IgD-negative memory B cell (primary cell): ENCODE measurements around the gene BRF1. TPM values are rescaled to one million over a fixed set of nuclear protein-coding genes. Genes with fewer than 3 reads are reported as not detected.
A peak's percentile ranks its signal among the peaks of the same experiment; 100 is the strongest.

Experiments
- H3K27ac Mint-ChIP-seq, 3 donors: one replicate each; pipeline ENCODE4 v1.8.0; 2020 to 2022; ENCODE audit warnings: mild to moderate bottlenecking in 3 of 3, mixed read lengths in 3 of 3, moderate library complexity in 1 of 3
- H3K27me3 Mint-ChIP-seq: one replicate; pipeline ENCODE4 v1.8.0; 2021; ENCODE audit warnings: mixed read lengths
- H3K36me3 Mint-ChIP-seq: one replicate; pipeline ENCODE4 v1.8.0; 2020; ENCODE audit warnings: mild to moderate bottlenecking, mixed read lengths
- H3K4me1 Mint-ChIP-seq, 3 donors: one replicate each; pipeline ENCODE4 v1.8.0; 2020 to 2022; ENCODE audit warnings: mixed read lengths in 3 of 3, mild to moderate bottlenecking in 1 of 3
- H3K4me3 Mint-ChIP-seq, 4 donors: one replicate each; pipeline ENCODE4 v1.8.0; 2020 to 2022; ENCODE audit warnings: mild to moderate bottlenecking in 4 of 4, mixed read lengths in 4 of 4, moderate library complexity in 3 of 4
- H3K9me3 Mint-ChIP-seq, 3 donors: one replicate each; pipeline ENCODE4 v1.8.0; 2020 to 2021; ENCODE audit warnings: mixed read lengths in 3 of 3, mild to moderate bottlenecking in 1 of 3
- polyA plus RNA-seq: library from polyadenylated mRNA; unstranded; fragments of 300-500 nt; fragmentation: Illumina TruSeq; gene quantifications from one replicate; pipeline ENCODE4 v1.2.3, GENCODE V29; 2021

The BRF1 gene
- polyA plus RNA-seq, 1 donor from 2014 or later, result 8.4 TPM

- H3K4me1 Mint-ChIP-seq, result peaks cover 0 to 6% (median 3%) of the 10 kb centered on the region in 3 donors
- H3K4me3 Mint-ChIP-seq, result peak within 1 kb of the TSS; percentile 81 to 90 (median 86)
- H3K9me3 Mint-ChIP-seq, result no peaks in the 10 kb centered on the region
- H3K27ac Mint-ChIP-seq, result peak within 1 kb of the TSS in 2 of 3 donors; percentile 71 to 83
- no peaks in the 10 kb centered on the region for H3K36me3 Mint-ChIP-seq
- H3K27me3 Mint-ChIP-seq, result peaks cover 7% of the 10 kb centered on the region
Measured at GRCh38 chr14:105180592-105181548, 119.9 kb downstream of the BRF1 start, which contains the start of gene NUDT14. Gene NUDT14 (minus strand): TSS chr14:105181312. CDS start chr14:105181209, 103 bp downstream.

DNA sequence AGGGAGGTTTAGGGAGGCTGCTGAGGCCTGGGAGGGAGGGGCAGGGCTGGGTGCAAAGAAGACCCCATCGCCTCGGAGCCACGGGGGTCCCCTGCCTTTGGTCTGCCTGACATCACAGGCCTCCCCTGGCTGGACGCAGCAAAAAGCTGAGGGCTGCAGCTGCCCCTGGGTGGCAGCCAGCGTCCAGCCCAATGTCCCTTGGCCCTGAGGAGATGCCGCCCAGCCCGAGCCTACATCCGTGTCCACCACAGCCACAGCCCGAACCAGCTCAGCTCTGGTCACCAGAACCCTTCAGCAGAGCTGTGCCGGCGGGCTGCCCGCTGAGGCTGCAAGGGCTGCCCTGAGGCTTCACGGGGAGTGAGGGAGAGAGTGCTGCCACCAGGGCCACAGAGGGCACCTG lies 121.6 kb downstream of the BRF1 start:
- Mint-ChIP-seq H3K4me3 (peak overlapping the region in 3 of 4 donors; percentile 34 to 83 (median 51)), H3K9me3 (no peaks in the 10 kb centered on the region), H3K27ac (no peak overlapping the region)

DNA sequence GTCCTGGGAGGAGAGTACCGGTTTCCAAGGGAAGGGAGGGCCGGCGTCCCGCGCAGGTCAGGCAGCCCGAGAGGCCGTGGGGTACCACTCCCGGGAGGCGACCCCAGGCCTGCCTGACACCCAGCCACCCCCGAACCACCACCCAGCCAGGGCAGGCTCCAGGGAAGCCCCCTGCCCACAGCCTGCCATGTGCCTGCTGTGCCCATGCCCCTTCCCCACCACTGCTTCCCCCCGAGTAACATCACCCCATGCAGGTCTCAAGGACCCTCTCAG lies 122.0 kb downstream of the BRF1 start:
- Mint-ChIP-seq H3K27me3 (peaks cover 5% of the 10 kb centered on the region), H3K4me3 (peak overlapping the region in 1 of 4 donors; percentile 55), H3K36me3 (no peaks in the 10 kb centered on the region), H3K4me1 (peaks cover 0 to 11% (median 10%) of the 10 kb centered on the region in 3 donors), H3K27ac (peak overlapping the region in 1 of 3 donors; percentile 56), H3K9me3 (no peaks in the 10 kb centered on the region)

More for the DNA sequence above, 121.6 kb downstream of the BRF1 start:
- Mint-ChIP-seq H3K4me1 (peaks cover 0 to 11% (median 9%) of the 10 kb centered on the region in 3 donors), H3K27me3 (peaks cover 5% of the 10 kb centered on the region), H3K36me3 (no peaks in the 10 kb centered on the region)

- no peaks in the 10 kb centered on the region for H3K9me3 Mint-ChIP-seq
- peak overlapping the region in 3 of 4 donors; percentile 45 to 72 (median 55) for H3K4me3 Mint-ChIP-seq
- H3K27ac Mint-ChIP-seq, result peak overlapping the region in 2 of 3 donors; percentile 31 to 56
- H3K4me1 Mint-ChIP-seq, result peaks cover 0 to 11% (median 10%) of the 10 kb centered on the region in 3 donors
- H3K27me3 Mint-ChIP-seq, result peaks cover 5% of the 10 kb centered on the region
- H3K36me3 Mint-ChIP-seq, result no peaks in the 10 kb centered on the region
Measured at GRCh38 chr14:105178069-105178867, 122.5 kb downstream of the BRF1 start.

- H3K36me3 Mint-ChIP-seq, result no peaks in the 10 kb centered on the region
Measured at GRCh38 chr14:105177082-105177481, 123.7 kb downstream of the BRF1 start.

GRCh38 chr14:105176513-105176912 lies 124.3 kb downstream of the BRF1 start:
- Mint-ChIP-seq H3K36me3 (no peaks in the 10 kb centered on the region), H3K4me3 (no peak overlapping the region), H3K9me3 (no peaks in the 10 kb centered on the region), H3K27ac (no peak overlapping the region), H3K4me1 (peaks cover 0 to 14% (median 13%) of the 10 kb centered on the region in 3 donors), H3K27me3 (peaks cover 3% of the 10 kb centered on the region)

More at GRCh38 chr14:105177082-105177481, 123.7 kb downstream of the BRF1 start:
- Mint-ChIP-seq H3K4me1 (peaks cover 0 to 11% (median 10%) of the 10 kb centered on the region in 3 donors), H3K27me3 (peaks cover under 1% of the 10 kb centered on the region), H3K27ac (no peak overlapping the region), H3K4me3 (no peak overlapping the region), H3K9me3 (no peaks in the 10 kb centered on the region)

- Mint-ChIP-seq H3K27me3 (peaks cover 12% of the 10 kb centered on the region), H3K27ac (peak overlapping the region in 1 of 3 donors; percentile 5), H3K36me3 (no peaks in the 10 kb centered on the region), H3K9me3 (no peaks in the 10 kb centered on the region), H3K4me3 (peak overlapping the region in 3 of 4 donors; percentile 37 to 61 (median 54)), H3K4me1 (peaks cover 0 to 11% (median 9%) of the 10 kb centered on the region in 3 donors)
Measured at GRCh38 chr14:105173901-105174894, 126.6 kb downstream of the BRF1 start.

DNA sequence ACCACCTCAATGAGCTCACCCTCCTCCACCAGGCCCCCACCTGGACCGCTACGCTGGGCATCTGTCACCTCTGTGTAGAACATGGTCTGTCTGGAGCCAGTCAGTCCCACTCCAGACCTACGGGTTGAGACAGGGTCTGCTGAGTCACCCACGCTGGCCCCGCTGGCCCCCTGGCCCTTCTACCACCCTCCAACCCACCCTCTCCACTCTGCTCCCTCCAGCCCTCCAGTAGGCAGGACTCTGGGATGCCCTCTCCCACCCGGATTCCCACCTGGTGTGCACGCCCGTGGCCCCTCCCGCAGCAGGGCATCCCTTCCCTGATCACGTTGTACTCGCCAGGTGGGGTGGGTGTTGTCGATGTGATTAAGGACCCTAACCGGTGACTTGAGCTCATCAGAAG lies 127.7 kb downstream of the BRF1 start:
- Mint-ChIP-seq H3K4me3 (peak overlapping the region in 1 of 4 donors; percentile 63), H3K4me1 (peaks cover 0 to 11% (median 9%) of the 10 kb centered on the region in 3 donors), H3K27ac (peak overlapping the region in 1 of 3 donors; percentile 90), H3K27me3 (peaks cover 13% of the 10 kb centered on the region), H3K9me3 (no peaks in the 10 kb centered on the region), H3K36me3 (no peaks in the 10 kb centered on the region)

- H3K27me3 Mint-ChIP-seq, result peaks cover 13% of the 10 kb centered on the region
- no peaks in the 10 kb centered on the region for H3K36me3 Mint-ChIP-seq
- peak overlapping the region in 1 of 3 donors; percentile 67 for H3K27ac Mint-ChIP-seq
- H3K9me3 Mint-ChIP-seq, result no peaks in the 10 kb centered on the region
- peaks cover 0 to 11% (median 9%) of the 10 kb centered on the region in 3 donors for H3K4me1 Mint-ChIP-seq
- H3K4me3 Mint-ChIP-seq, result no peak overlapping the region
Measured at GRCh38 chr14:105172476-105172875, 128.3 kb downstream of the BRF1 start.

- Mint-ChIP-seq H3K4me1 (peaks cover 0 to 11% (median 9%) of the 10 kb centered on the region in 3 donors), H3K27me3 (peaks cover 13% of the 10 kb centered on the region), H3K27ac (no peak overlapping the region), H3K4me3 (peak overlapping the region in 1 of 4 donors; percentile 27), H3K9me3 (no peaks in the 10 kb centered on the region), H3K36me3 (no peaks in the 10 kb centered on the region)
Measured at GRCh38 chr14:105171004-105171673, 129.7 kb downstream of the BRF1 start.

DNA sequence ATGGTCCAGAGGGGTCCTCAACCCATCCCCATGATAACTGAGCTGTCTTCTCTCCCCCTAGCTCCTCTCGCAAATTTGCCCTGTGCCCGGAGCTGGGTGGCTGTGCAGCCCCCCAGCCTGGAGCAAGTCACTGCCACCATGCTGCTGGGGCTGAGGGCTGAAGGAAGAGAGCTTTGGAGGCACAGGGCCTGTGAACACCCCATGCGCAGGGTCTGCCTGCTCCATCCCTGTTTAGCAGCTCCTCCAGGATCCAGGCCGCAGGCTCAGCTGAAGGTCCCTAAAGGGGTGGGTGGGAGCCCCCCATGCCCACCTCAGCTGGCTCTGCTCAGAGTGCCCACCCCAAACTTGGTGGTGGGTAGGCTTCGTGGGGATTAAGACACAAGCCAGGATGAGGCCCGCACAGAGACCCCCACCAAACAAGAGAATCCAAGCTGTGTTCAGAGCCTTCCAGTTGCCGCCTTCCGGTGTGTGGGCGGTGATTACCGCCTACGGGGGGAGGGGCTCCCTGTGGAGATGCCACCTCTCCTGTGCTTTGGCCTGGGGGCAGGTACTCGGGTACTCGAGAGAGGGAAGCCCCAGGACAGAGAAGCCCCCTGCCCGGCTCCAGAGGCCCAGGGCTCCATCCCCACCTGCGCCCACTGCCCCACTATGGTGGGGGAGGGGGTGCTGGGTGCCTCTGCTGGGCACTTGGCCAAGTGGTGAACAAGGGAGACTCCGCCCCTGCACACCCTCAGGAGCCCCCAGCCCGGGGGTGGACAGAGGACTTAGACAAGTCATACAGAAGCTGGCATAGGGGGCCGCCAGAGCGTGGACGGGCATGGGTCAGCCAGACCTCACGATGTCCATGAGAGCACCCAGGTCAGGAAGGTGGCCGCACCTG lies 130.8 kb downstream of the BRF1 start:
- H3K36me3 Mint-ChIP-seq, result no peaks in the 10 kb centered on the region
- H3K27ac Mint-ChIP-seq, result no peak overlapping the region
- peak overlapping the region; percentile 57 to 89 (median 76) for H3K4me3 Mint-ChIP-seq
- peaks cover 13% of the 10 kb centered on the region for H3K27me3 Mint-ChIP-seq
- H3K9me3 Mint-ChIP-seq, result no peaks in the 10 kb centered on the region
- peaks cover 0 to 11% (median 11%) of the 10 kb centered on the region in 3 donors for H3K4me1 Mint-ChIP-seq

- Mint-ChIP-seq H3K9me3 (no peaks in the 10 kb centered on the region), H3K36me3 (no peaks in the 10 kb centered on the region), H3K4me3 (peak overlapping the region; percentile 52 to 89 (median 54)), H3K4me1 (peaks cover 0 to 7% (median 7%) of the 10 kb centered on the region in 3 donors), H3K27me3 (peaks cover 13% of the 10 kb centered on the region), H3K27ac (no peak overlapping the region)
Measured at GRCh38 chr14:105168979-105169507, 131.8 kb downstream of the BRF1 start.
